ENCODE data around the gene ACAN. TPM values are rescaled to one million over a fixed set of nuclear protein-coding genes. Genes with fewer than 3 reads are reported as not detected.

The ACAN gene
- total and polyA plus RNA-seq, 10 of the 15 experiments (the other 5 are each of a cell fraction or from before 2014, with no cell fraction given), result not detected

DNA sequence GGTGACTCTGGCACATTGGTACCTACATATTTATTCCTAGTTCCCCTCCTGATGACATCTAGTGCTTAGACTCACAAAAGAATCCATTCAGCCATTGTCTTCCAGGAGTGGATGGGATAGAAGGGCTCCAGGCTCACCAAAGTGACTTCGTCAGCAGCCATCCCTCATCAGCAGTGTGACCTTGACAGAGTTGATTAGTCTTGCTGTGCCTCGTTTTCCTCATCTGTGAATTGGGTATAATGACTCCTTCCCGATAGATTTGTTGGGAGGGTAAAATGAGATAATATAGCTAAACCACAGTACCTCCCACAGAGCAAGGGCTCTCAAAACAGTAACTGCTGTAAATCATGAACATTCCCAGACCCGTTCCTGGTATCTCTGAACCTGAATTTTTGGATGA is 10.7 kb downstream of the ACAN start:
- in situ Hi-C loops (cut with MboI) (no loop called here), intact Hi-C loops (cut with micrococcal nuclease; ENCODE audit: unreplicated experiment) (no loop called here)
- Histone ChIP-seq H3K4me2 (ENCODE audit: control insufficient read depth, insufficient read depth) (no peak overlapping the region), H3K79me2 (ENCODE audit: control insufficient read depth, insufficient read depth, low read length) (no peaks in the 10 kb centered on the region), H2AFZ (ENCODE audit: control insufficient read depth, low read depth, low read length) (no peak overlapping the region), H3K27ac (ENCODE audit: control insufficient read depth, insufficient read depth) (no peak overlapping the region), H3K36me3 (ENCODE audit: control insufficient read depth in 2 of 2, insufficient read depth in 2 of 2, low read length in 1 of 2) (no peaks in the 10 kb centered on the region), H3K4me3 (no peak overlapping the region), H3K4me1 (ENCODE audit: control insufficient read depth, insufficient read depth, low read length) (no peaks in the 10 kb centered on the region), H4K20me1 (ENCODE audit: control insufficient read depth, insufficient read depth) (no peaks in the 10 kb centered on the region; the same call in 1 of the 2 replicates), H3K9me3 (replicated peaks; ENCODE audit: control insufficient read depth, insufficient read depth, low read length) (no peaks in the 10 kb centered on the region), H3K27me3 (replicated peaks in 1 of 2; ENCODE audit: control insufficient read depth in 2 of 2, insufficient read depth in 2 of 2, low read length in 1 of 2) (peaks cover 3% of the 10 kb centered on the region in 2 experiments; a peak in 3 of 4 replicates), H3K9ac (ENCODE audit: control insufficient read depth, insufficient read depth, low read length) (no peak overlapping the region)
- no peak for DNase-seq (ENCODE audit: low read depth, low spot score)
- no peak for FAIRE-seq
- CTCF ChIA-PET, result no interaction called here
- POLR2A ChIA-PET, result no interaction called here
- RAD21 ChIA-PET (ENCODE audit: unreplicated experiment), result no interaction called here
- SMC1A ChIA-PET (ENCODE audit: uncharacterized antibody, unreplicated experiment), result no interaction called here
- ATAC-seq, result no peak
- WGBS (ENCODE audit: insufficient coverage, insufficient replicate concordance, low lambda C conversion rate, missing lambda C conversion rate), result 3% methylated on average over 4 of the region's 4 CpGs
- no TSS peak for BruUV-seq (replicated peaks)
- TF ChIP-seq LARP7 (IDR thresholded peaks at IDR 0.05) (no peak), BCL11A (IDR thresholded peaks at IDR 0.05; ENCODE audit: low read depth, low read length) (no peak), TARDBP (IDR thresholded peaks at IDR 0.05; ENCODE audit: borderline replicate concordance) (no peak), NFXL1 (IDR thresholded peaks at IDR 0.05; ENCODE audit: borderline replicate concordance) (no peak), HDAC2 (IDR thresholded peaks at IDR 0.05) (no peak), EP300 (IDR thresholded peaks at IDR 0.05; ENCODE audit: borderline replicate concordance in 1 of 2, control insufficient read depth in 1 of 2, low read depth in 2 of 2, low read length in 2 of 2) (no peak), RFX5 (IDR thresholded peaks at IDR 0.05; ENCODE audit: low read depth, low read length) (no peak), CREB1 (IDR thresholded peaks at IDR 0.05; ENCODE audit: low read depth) (no peak), RUNX3 (IDR thresholded peaks at IDR 0.05; ENCODE audit: low read length) (no peak)
- TF ChIP-seq, protein P1, sequence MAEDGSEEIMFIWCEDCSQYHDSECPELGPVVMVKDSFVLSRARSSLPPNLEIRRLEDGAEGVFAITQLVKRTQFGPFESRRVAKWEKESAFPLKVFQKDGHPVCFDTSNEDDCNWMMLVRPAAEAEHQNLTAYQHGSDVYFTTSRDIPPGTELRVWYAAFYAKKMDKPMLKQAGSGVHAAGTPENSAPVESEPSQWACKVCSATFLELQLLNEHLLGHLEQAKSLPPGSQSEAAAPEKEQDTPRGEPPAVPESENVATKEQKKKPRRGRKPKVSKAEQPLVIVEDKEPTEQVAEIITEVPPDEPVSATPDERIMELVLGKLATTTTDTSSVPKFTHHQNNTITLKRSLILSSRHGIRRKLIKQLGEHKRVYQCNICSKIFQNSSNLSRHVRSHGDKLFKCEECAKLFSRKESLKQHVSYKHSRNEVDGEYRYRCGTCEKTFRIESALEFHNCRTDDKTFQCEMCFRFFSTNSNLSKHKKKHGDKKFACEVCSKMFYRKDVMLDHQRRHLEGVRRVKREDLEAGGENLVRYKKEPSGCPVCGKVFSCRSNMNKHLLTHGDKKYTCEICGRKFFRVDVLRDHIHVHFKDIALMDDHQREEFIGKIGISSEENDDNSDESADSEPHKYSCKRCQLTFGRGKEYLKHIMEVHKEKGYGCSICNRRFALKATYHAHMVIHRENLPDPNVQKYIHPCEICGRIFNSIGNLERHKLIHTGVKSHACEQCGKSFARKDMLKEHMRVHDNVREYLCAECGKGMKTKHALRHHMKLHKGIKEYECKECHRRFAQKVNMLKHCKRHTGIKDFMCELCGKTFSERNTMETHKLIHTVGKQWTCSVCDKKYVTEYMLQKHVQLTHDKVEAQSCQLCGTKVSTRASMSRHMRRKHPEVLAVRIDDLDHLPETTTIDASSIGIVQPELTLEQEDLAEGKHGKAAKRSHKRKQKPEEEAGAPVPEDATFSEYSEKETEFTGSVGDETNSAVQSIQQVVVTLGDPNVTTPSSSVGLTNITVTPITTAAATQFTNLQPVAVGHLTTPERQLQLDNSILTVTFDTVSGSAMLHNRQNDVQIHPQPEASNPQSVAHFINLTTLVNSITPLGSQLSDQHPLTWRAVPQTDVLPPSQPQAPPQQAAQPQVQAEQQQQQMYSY (CRISPR knock-in tag; IDR thresholded peaks at IDR 0.05), result no peak

Data from GM12878 (cell line).